HG03558 (cell line): ENCODE data around the gene CPLANE1.
A peak's percentile ranks its signal among the peaks of the same experiment; 100 is the strongest.
"Not testable (repeated sequence)": the region's sequence is repeated elsewhere in the genome, so short reads cannot be mapped to it uniquely, and the experiment has no call there.

Source experiments
- ATAC-seq: cut with Tn5 transposase; IDR thresholded peaks from one replicate; pipeline ENCODE4 v1.9.1; 2021; ENCODE audit warnings: moderate number of reproducible peaks; ENCODE audit not compliant: unreplicated experiment; ENCODE audit errors: extremely low read depth

The CPLANE1 gene

GRCh38 chr5:37133939-37134338, 115.2 kb downstream of the CPLANE1 start:
- ATAC-seq: no peak

DNA sequence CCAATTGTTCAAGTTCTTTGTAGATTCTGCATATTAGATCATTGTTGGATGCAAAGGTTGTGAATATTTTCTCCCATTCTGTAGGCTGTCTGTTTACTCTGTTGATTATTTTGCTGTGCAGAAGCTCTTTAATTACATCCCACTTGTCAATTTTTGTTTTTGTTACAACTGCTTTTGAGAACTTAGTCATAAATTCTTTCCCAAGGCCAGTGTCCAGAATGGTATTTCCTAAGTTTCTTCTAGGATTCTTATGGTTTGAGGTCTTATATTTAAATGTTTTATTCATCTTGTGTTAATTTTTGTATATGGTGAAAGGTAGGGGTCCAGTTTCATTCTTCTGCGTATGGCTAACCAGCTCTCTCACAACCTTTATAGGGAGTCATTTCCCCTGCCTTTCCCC, 116.5 kb downstream of the CPLANE1 start:
- ATAC-seq: no peak

DNA sequence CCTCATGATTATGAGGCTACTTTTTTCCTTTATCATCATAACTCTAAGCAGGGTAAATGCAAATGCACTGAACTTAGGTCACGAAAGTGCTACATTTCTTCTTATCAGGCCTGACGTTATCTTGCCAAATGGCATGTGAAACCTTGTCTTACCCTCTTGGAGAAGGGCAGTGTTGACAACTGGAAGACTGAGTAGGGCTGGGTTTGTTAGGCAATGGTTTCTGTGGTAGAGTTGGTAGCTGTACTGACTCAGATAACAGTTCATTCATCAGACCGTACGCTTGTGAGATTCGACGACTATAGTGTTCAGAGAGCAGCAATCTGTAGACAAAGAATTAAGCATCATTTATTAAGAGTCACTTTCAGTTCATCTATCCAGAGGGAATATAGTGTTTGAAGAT, 127.7 kb downstream of the CPLANE1 start:
- ATAC-seq: no peak

DNA sequence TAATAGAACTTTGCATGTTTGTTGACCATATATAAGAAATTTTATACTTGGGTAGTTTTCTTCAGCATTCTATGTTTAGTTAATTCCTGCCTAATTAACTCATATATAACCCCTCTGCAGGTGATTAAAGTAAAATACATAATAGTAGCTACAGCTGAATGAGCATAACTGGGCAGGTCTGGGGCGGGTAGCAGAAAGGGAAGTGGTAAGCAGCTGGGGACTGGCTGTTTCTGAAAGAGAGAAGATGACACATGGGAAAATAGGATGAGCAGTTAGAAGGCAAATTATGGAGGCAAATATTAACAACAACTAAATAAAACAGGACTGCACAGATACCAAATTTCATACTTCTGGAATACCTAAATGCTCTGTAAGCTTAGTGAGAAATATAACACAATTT, 128.1 kb downstream of the CPLANE1 start:
- no peak for ATAC-seq

DNA sequence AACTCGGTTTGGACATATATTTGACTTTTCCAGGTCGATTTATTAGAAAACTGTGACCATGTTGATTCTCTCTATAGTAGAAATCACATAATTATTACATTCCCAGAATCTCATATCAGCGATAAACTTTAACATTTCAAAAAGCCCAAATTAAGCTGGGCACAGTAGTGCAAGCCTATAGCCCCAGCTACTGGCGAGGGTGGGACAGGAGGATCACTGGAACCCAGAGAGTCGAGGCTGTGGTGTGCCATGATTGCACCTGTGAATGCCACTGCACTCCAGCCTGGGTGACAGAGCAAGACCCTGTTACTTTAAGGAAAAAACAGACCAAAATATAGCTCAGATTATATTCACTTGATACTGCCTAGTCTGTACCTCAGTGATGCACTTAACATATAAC, 128.9 kb downstream of the CPLANE1 start:
- ATAC-seq: no peak

DNA sequence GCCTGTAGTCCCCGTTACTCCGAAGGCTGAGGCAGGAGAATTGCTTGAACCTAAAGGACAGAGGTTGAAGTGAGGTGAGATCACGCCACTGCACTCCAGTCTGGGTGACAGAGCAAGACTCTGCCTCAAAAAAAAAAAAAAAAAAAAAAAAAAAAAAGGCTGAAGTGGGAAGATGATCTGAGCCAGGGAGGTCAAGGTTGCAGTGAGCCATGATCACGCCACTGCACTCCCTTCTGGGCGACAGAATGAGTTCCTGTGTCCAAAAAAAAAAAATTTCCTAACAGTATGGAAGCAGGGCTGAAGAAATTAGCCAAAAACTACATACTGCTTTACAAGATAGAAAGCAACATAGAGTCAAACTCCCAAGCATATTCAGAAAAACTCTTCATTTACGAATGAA, 132.8 kb downstream of the CPLANE1 start:
- no peak for ATAC-seq

GRCh38 chr5:37112383-37112991, 136.7 kb downstream of the CPLANE1 start:
- no peak for ATAC-seq

DNA sequence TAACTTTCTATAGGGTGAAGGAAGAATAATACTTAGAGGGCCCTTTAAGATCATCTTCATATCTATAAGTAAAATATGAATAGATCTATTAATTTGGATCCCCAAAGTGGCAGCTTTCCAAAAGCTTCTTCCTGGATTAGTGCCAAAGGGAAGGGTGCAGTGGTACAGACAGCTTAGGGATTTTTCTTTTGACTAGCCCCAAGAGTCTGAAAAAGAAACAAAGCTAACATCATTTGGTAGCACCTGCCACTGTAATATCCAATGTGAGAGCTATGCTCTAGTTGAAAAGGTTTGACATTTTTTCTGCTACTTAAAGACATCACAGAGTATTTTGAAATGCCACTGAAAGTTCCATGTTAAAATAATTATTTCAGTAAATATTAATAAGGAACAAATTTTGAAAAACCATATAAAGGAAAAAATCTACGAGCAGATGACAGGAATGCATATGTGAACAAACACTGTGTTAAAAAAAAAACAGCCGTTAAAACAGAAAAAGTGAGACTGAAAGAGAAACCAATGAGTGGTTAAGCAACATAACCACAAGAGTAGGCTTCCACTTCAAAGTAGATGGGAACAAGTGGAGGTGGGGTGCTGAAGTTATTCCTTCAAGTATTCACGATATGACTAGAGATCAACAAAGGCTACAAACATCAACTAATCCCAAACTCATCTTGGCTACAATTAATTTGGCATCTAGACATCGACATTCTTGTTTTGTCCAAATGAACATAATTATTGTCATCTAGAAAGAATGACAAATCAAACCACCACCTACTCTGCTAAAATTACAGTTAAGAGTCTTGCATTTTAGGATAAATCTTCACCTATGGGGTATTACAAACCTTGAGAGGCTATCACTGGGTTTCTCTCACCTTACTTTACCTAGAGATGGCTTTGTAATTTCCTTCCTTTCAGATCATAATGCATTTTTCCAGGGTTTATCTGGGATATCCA, 137.5 kb downstream of the CPLANE1 start:
- peak; percentile 81 for ATAC-seq

DNA sequence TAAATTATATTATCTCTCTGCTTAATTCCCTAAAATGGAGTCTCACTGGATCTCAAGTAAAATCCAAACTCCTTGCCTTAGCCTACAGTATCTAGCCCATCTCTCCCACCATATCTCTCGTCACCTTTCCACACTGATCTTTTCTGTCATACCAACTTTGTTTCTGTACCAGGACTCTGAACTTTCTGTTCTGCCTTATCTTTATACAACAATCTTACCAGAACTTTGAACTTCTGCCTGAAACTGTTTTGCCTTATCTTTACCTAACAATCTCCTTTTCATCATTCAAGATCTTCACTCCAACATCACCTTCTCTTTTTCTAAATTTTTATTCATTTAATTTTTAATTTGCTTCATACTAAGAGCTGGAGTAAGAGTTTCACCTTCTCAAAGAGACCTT, 139.0 kb downstream of the CPLANE1 start:
- no peak for ATAC-seq

DNA sequence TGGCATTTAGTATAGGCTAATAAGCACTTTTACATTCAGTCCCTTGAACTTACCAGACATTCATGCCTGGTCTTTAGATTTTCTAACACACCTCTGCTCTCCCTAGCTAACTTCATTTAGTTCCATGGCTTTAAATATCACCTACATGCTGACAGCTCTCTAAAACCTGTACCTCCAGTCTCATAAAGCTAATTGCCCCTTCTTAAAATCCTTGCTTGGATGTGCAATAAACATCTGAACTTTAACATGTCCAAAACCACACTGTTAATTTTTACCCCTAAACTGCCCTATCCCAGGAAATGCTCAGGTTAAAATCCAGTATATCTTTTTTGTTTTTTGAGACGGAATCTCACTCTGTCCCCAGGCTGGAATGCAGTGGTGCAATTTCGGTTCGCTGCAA, 139.8 kb downstream of the CPLANE1 start:
- no peak for ATAC-seq

DNA sequence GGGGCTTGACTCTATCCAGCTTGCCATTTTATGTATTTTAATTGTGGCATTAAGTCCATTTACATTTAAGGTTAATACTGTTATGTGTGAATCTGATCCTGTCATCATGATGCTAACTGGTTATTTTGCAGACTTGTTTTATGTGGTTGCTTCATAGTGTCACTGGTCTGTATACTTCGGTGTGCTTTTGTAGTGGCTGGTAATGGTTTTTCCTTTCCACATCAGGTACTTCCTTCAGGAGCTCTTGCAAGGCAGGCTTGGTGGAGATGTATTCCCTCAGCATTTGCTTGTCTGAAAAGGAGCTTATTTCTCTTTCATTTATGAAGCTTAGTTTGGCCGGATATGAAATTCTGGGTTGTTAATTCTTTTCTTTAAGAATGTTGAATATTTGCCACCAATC, 145.9 kb downstream of the CPLANE1 start:
- ATAC-seq: no peak

DNA sequence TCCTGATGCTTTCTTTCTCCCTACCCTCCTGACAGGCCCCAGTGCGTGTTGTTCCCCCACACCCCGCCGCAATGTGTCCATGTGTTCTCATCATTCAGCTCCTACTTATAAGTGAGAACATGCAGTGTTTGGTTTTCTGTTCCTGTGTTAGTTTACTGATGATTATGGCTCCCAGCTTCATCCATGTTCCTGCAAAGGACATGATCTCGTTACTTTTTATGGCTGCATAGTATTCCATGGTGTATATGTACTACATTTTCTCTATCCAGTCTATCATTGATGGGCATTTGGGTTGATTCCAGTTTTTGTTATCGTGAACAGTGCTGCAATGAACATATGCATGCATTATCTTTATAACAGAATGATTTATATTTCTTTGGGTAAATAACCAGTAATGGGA, 149.9 kb downstream of the CPLANE1 start:
- not testable (repeated sequence) for ATAC-seq

GRCh38 chr5:37093795-37094194, 155.4 kb downstream of the CPLANE1 start:
- not testable (repeated sequence) for ATAC-seq

DNA sequence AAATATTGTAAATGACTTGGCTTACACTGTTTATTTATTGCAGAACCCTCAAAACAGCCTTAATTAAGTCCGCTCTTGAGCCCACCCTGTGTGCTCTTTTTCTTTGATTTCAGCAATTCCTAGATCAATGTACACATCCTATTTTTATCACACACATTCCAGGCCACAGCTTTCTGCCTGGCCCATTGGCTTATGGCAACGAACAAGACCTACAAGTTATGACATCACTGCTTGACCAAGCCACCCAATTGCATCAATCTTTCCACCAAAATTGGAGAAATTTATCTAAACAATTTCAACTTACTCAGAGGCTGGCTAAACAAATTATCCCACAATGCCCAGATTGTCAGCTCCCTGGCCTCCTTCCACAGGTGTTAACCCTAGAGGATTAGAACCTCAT, 158.4 kb downstream of the CPLANE1 start:
- ATAC-seq: no peak

DNA sequence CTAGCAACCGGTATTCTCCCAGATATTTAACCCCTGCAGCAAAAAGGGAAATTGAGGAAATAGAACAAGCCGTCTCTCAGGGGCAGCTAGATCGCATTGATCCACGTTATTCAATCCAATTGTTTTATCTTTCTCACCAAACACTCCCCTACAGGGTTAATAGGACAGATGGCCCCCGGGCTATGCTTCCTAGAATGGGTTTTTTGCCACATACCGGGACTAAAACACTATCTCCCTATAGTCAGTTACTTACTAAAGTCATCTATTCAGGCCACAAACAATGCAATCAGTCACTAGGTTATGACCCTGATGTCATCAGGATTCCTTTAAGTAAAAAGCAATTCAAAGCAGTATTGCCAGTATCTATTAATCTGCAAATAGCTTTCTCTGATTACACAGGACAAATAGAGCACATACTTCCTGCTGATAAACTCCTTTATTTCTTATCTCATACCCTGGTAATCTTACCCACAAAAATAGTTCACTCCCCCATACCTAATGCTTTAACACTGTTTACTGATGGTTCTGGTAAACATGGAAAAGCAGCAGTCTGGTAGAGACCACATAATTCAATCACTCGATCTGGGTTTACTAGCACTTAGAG, 159.0 kb downstream of the CPLANE1 start:
- ATAC-seq: no peak

DNA sequence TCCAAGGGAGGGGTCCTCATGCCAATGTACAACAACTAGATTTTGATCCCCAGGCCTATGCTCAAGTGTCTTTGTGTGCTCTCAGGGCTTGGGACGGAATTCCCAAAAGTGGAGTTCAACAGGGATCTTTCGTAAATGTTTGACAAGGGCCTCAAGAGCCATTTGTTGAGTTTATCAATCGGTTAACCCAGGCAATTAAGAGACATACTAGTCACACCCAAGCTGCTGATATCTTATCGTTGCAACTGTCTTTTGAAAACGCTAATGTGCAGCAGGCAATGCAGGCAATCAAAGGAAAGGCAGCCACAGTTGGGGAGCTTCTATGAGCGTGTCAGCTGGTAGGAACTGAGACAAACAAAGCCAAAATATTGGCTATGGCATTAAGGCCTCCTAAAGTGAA, 161.2 kb downstream of the CPLANE1 start:
- ATAC-seq: no peak

GRCh38 chr5:37086466-37087173, 162.6 kb downstream of the CPLANE1 start:
- no peak for ATAC-seq

- not testable (repeated sequence) for ATAC-seq
Measured at GRCh38 chr5:37086026-37086425, 163.2 kb downstream of the CPLANE1 start.

DNA sequence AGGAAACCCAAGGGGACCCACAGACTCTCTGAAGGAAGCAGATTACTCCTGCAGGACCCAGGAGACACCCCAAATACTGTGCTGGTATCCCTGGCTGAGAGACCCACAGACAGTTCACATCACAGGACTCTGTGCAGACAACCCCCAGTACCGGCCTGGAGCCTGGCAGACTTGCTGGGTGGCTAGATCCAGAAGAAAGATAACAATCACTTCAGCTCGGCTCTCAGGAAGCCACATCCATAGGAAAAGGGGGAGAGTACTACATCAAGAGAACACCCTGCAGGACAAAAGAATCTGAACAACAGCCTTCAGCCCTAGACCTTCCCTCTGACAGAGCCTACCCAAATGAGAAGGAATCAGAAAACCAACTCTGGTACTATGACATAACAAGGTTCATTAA, 166.2 kb downstream of the CPLANE1 start:
- not testable (repeated sequence) for ATAC-seq

DNA sequence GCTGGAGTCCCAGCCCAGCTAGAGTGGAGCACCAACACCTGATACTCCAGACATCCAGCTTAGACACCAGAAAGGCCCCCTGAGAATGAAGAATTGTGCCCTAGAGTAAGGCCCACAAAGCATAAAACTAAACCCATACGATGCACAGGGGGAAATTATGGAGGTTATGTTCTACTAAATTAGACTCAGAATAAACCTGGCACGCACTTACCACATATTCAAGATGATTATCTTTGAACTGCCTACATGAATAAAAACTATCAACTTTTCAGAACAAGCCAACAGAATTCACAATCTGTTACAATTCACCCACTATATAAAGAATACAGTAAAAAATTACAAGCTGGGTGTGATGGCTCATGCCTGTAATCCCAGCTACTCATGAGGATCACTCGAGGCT, 168.5 kb downstream of the CPLANE1 start:
- ATAC-seq: no peak

- no peak for ATAC-seq
Measured at GRCh38 chr5:37077146-37077545, 172.0 kb downstream of the CPLANE1 start.
